Memory B cell (primary cell): Measurements from ENCODE around the gene FPR3.

Source experiments
- ATAC-seq: fragments of 150-1000 bp; cut with Tn5 transposase; 2 replicates; pipeline ENCODE4 v1.10.0; 2021; ENCODE audit warnings: low read depth, mild to moderate bottlenecking, moderate library complexity
- DNase-seq, 2 donors: peaks; one replicate each; pipeline ENCODE4 v3.0.0; 2022; ENCODE audit warnings: low spot score in 2 of 2
- H3K27ac Mint-ChIP-seq: one replicate; pipeline ENCODE4 v1.8.0; 2022; ENCODE audit warnings: mild to moderate bottlenecking, moderate library complexity, mixed read lengths
- H3K27me3 Mint-ChIP-seq: one replicate; pipeline ENCODE4 v1.8.0; 2022; ENCODE audit warnings: mixed read lengths
- H3K36me3 Mint-ChIP-seq: one replicate; pipeline ENCODE4 v1.8.0; 2022; ENCODE audit warnings: mild to moderate bottlenecking, mixed read lengths
- H3K4me1 Mint-ChIP-seq: one replicate; pipeline ENCODE4 v1.8.0; 2022; ENCODE audit warnings: mixed read lengths
- H3K4me3 Mint-ChIP-seq: one replicate; pipeline ENCODE4 v1.8.0; 2022; ENCODE audit warnings: mild to moderate bottlenecking, moderate library complexity, mixed read lengths
- H3K9me3 Mint-ChIP-seq: one replicate; pipeline ENCODE4 v1.8.0; 2022; ENCODE audit warnings: mixed read lengths

Gene FPR3

DNA sequence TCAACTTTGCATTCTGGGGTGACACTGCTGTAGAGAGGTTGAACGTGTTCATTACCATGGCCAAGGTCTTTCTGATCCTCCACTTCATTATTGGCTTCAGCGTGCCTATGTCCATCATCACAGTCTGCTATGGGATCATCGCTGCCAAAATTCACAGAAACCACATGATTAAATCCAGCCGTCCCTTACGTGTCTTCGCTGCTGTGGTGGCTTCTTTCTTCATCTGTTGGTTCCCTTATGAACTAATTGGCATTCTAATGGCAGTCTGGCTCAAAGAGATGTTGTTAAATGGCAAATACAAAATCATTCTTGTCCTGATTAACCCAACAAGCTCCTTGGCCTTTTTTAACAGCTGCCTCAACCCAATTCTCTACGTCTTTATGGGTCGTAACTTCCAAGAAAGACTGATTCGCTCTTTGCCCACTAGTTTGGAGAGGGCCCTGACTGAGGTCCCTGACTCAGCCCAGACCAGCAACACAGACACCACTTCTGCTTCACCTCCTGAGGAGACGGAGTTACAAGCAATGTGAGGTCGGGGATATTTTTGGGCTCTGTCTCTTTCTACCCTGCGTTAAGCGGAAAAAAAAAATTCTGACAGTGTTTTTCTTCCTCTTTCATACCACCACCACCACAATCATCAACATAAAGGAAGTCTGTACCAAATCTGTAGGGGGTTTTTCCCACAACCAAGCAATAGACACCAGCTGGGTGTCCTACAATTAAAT lies 29.5 kb downstream of the FPR3 start:
- Mint-ChIP-seq H3K9me3 (peaks cover 13% of the 10 kb centered on the region), H3K36me3 (peaks cover 2% of the 10 kb centered on the region), H3K27me3 (peaks cover 1% of the 10 kb centered on the region), H3K4me3 (no peak overlapping the region), H3K27ac (no peak overlapping the region), H3K4me1 (peaks cover 2% of the 10 kb centered on the region)
- ATAC-seq (peak; percentile 24), DNase-seq (no peak)

DNA sequence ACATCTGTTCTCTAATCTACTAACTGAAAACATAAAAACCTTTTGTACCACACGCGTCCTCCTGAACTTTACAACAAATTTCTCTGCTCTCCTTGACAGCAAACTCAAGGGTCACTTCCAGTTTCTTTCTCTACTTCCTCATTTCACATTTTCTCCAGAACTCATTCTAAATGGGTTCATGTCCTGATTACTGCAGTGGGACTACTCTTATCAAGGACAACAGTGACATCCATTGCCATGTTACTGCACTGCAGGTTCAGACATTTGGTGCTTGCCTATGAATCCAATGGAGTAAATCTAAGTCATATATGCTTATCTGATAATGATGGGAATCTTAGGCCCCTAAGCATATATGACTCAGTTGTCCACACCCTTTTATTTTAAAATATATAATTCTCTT lies 35.3 kb downstream of the FPR3 start:
- no peak overlapping the region for H3K27ac Mint-ChIP-seq
- no peak for DNase-seq
- no peak for ATAC-seq
- H3K27me3 Mint-ChIP-seq, result no peaks in the 10 kb centered on the region
- H3K9me3 Mint-ChIP-seq, result peaks cover 27% of the 10 kb centered on the region
- peaks cover 6% of the 10 kb centered on the region for H3K36me3 Mint-ChIP-seq
- no peak overlapping the region for H3K4me3 Mint-ChIP-seq
- H3K4me1 Mint-ChIP-seq, result no peaks in the 10 kb centered on the region

DNA sequence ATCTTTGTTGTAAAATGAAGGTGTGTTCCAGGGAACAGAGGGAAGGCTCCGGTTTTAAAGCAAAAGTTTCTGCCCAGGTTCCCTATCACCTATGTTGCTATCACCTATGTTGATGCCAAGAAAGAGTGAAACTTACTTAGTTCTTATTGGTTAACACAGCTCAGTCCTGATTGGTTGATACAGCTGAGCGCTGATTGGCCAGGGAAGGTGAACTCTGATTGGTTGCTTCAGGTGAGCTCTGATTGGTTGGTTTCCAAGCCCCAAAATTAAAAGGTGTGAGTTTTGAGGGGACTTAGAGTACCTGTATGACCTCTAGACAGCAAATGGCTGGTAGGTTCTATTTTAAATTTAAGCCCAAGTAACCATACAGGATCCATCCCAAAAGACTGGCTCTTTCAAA lies 42.2 kb downstream of the FPR3 start:
- Mint-ChIP-seq H3K27me3 (no peaks in the 10 kb centered on the region), H3K9me3 (peaks cover 19% of the 10 kb centered on the region), H3K4me1 (no peaks in the 10 kb centered on the region), H3K4me3 (no peak overlapping the region), H3K27ac (no peak overlapping the region), H3K36me3 (peaks cover 10% of the 10 kb centered on the region)
- ATAC-seq (no peak), DNase-seq (no peak)

DNA sequence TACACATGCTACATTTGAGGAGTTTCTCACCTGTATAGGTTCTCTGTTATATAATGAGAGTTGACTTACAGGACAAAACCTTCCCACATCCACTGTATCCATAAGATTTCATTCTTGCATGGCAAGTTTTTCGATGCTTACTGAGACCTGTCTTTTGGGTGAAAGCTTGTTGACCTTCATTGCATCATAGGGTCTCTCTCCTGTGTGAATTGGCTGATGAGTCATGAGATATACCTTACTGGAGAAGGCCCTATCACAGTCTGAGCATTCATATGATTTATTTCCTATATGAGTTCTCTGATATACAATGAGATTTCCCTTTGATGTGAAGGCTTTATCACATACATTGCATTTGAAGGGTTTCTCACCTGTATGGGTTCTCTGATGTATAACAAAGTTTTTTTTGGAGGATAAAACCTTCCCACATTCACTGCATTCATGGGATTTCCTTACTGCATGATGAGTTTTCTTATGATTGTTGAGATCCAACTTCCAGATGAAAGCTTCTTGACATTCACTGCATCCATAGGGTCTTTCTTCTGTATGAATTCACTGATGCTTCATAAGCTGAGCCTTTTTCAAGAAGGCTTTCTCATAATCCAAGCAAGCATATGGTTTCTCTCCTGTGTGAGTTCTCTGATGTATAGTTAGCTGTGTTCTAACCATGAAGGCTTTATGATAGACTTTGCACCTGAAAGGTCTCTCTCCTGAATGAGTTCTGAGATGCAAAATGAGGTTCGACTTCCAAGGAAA lies 67.1 kb downstream of the FPR3 start:
- Mint-ChIP-seq H3K27me3 (no peaks in the 10 kb centered on the region), H3K4me1 (no peaks in the 10 kb centered on the region), H3K9me3 (peaks cover 30% of the 10 kb centered on the region), H3K36me3 (peaks cover 25% of the 10 kb centered on the region), H3K27ac (no peak overlapping the region), H3K4me3 (no peak overlapping the region)
- DNase-seq (no peak), ATAC-seq (no peak)

DNA sequence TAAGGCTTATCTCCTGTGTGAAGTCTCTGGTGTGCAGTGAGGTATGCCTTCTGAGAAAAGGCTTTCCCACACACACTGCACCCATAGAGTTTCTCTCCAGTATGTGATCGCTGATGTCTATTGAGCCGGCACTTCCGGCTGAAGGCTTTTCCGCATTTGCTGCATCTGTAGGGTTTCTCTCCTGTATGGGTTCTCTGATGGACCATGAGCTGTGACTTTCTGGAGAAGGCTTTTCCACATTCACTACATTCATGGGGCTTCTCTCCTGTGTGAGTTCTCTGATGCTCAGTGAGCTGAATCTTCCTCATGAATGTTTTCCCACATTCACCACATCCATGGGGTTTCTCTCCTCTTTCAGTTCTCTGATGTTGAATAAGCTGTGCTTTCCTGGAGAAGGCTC lies 78.1 kb downstream of the FPR3 start:
- DNase-seq (no peak), ATAC-seq (no peak)
- H3K4me3 Mint-ChIP-seq, result no peak overlapping the region
- H3K9me3 Mint-ChIP-seq, result peaks cover 42% of the 10 kb centered on the region
- H3K4me1 Mint-ChIP-seq, result no peaks in the 10 kb centered on the region
- peaks cover 66% of the 10 kb centered on the region for H3K36me3 Mint-ChIP-seq
- no peaks in the 10 kb centered on the region for H3K27me3 Mint-ChIP-seq
- no peak overlapping the region for H3K27ac Mint-ChIP-seq
